ENCODE results near the gene KRT23. TPM values are rescaled to one million over a fixed set of nuclear protein-coding genes. Genes with fewer than 3 reads are reported as not detected.
A peak's percentile ranks its signal among the peaks of the same experiment; 100 is the strongest.

The KRT23 gene
- total and polyA plus RNA-seq, 2 of the 13 experiments (the other 11 are each of a cell fraction or from before 2014, with no cell fraction given), result 24.7 to 51.1 TPM

DNA sequence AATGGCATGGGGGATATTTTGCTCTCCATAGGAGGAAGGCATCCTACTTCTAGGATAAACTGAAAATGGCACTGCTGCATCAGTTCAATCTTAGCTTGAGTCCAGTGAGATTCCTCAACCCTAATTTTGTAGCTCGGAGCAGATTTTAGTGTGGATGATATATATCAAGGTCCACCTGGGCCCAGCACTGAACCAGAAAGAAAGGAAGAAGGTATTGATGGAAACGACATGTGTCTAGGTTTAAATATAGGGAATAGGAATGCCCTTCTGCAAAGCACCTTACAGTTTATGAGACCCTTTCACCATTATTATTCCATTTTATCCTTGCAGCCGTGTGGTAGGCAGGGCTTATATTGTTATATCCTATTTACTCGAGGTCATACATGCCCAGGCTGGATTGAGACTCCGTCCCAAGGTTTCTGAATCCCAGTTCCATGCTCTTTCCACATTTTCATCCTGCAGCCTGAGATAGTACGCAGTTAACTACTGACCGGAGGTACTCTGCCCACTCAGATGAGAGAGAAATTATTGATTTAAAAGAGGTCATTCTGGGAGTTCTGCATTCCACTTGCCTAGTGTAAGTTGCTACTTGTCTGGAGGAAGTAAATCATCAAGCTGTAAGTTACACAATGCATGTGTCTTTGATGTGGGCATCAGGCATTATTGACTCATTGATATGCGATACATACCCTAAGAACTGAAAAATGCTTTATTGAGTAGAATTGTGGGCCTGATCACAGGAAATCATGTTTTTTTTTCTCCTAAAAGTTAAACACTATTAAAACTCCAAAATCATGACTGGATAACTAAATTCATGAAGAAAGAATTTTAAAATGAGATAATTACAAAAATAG lies 19.2 kb upstream of the KRT23 start (continued):
- TF ChIP-seq ZHX2 (IDR thresholded peaks at IDR 0.05; ENCODE audit: low read depth) (peak; percentile 62; the same call in 1 of the 2 replicates), ZHX2 (CRISPR knock-in tag; IDR thresholded peaks at IDR 0.05; ENCODE audit: borderline replicate concordance) (peak; percentile 27; the same call in 1 of the 2 replicates), RNF2 (conservative IDR thresholded peaks at IDR 0.05; ENCODE audit: low read depth) (0 out of 2 replicates have a peak, but pooled peaks have one; percentile 70), RCOR2 (CRISPR knock-in tag; IDR thresholded peaks at IDR 0.05) (peak; percentile 99), EEA1 (CRISPR knock-in tag; IDR thresholded peaks at IDR 0.05; ENCODE audit: borderline replicate concordance) (no peak), ZC3H13 (CRISPR knock-in tag; IDR thresholded peaks at IDR 0.05) (no peak), ETV5 (CRISPR knock-in tag; IDR thresholded peaks at IDR 0.05; ENCODE audit: borderline replicate concordance) (peak; percentile 100), ZNF629 (CRISPR knock-in tag; conservative IDR thresholded peaks at IDR 0.05) (peak; percentile 60; the same call in 1 of the 2 replicates), HNF4A (CRISPR knock-in tag; IDR thresholded peaks at IDR 0.05) (peak; percentile 88), TGIF2 (CRISPR knock-in tag; IDR thresholded peaks at IDR 0.05) (no peak; the same call in 1 of the 2 replicates), EHMT2 (IDR thresholded peaks at IDR 0.05; ENCODE audit: borderline replicate concordance, low read depth, low read length) (peak; percentile 93; the same call in 1 of the 2 replicates)
- TF ChIP-seq, protein P1, sequence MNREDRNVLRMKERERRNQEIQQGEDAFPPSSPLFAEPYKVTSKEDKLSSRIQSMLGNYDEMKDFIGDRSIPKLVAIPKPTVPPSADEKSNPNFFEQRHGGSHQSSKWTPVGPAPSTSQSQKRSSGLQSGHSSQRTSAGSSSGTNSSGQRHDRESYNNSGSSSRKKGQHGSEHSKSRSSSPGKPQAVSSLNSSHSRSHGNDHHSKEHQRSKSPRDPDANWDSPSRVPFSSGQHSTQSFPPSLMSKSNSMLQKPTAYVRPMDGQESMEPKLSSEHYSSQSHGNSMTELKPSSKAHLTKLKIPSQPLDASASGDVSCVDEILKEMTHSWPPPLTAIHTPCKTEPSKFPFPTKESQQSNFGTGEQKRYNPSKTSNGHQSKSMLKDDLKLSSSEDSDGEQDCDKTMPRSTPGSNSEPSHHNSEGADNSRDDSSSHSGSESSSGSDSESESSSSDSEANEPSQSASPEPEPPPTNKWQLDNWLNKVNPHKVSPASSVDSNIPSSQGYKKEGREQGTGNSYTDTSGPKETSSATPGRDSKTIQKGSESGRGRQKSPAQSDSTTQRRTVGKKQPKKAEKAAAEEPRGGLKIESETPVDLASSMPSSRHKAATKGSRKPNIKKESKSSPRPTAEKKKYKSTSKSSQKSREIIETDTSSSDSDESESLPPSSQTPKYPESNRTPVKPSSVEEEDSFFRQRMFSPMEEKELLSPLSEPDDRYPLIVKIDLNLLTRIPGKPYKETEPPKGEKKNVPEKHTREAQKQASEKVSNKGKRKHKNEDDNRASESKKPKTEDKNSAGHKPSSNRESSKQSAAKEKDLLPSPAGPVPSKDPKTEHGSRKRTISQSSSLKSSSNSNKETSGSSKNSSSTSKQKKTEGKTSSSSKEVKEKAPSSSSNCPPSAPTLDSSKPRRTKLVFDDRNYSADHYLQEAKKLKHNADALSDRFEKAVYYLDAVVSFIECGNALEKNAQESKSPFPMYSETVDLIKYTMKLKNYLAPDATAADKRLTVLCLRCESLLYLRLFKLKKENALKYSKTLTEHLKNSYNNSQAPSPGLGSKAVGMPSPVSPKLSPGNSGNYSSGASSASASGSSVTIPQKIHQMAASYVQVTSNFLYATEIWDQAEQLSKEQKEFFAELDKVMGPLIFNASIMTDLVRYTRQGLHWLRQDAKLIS (CRISPR knock-in tag; IDR thresholded peaks at IDR 0.05), result peak; percentile 90
- TF ChIP-seq, protein P2, sequence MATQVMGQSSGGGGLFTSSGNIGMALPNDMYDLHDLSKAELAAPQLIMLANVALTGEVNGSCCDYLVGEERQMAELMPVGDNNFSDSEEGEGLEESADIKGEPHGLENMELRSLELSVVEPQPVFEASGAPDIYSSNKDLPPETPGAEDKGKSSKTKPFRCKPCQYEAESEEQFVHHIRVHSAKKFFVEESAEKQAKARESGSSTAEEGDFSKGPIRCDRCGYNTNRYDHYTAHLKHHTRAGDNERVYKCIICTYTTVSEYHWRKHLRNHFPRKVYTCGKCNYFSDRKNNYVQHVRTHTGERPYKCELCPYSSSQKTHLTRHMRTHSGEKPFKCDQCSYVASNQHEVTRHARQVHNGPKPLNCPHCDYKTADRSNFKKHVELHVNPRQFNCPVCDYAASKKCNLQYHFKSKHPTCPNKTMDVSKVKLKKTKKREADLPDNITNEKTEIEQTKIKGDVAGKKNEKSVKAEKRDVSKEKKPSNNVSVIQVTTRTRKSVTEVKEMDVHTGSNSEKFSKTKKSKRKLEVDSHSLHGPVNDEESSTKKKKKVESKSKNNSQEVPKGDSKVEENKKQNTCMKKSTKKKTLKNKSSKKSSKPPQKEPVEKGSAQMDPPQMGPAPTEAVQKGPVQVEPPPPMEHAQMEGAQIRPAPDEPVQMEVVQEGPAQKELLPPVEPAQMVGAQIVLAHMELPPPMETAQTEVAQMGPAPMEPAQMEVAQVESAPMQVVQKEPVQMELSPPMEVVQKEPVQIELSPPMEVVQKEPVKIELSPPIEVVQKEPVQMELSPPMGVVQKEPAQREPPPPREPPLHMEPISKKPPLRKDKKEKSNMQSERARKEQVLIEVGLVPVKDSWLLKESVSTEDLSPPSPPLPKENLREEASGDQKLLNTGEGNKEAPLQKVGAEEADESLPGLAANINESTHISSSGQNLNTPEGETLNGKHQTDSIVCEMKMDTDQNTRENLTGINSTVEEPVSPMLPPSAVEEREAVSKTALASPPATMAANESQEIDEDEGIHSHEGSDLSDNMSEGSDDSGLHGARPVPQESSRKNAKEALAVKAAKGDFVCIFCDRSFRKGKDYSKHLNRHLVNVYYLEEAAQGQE (IDR thresholded peaks at IDR 0.05; ENCODE audit: borderline replicate concordance in 1 of 2, low read depth in 1 of 2, low read length in 2 of 2), result peak in 1 of 2 experiments; percentile 76; a peak in 2 of 4 replicates
